SK-N-SH (cell line): ENCODE data around the gene ABRACL.

ENCODE experiments used
- EP300 ChIP-seq, 2 experiments: IDR thresholded peaks; 2 replicates each; pipeline versions ENCODE4 v1.4.0 to v1.6.1; 2012; ENCODE audit warnings: borderline replicate concordance in 1 of 2, low read depth in 1 of 2, low read length in 1 of 2
- JUND ChIP-seq: IDR thresholded peaks from 2 replicates; pipeline ENCODE4 v1.4.0; 2012
- MXI1 ChIP-seq: IDR thresholded peaks from 2 replicates; pipeline ENCODE4 v1.6.1; 2012; ENCODE audit warnings: mild to moderate bottlenecking, low read depth, low read length, improper control_type of control experiment
- REST ChIP-seq: IDR thresholded peaks from 2 replicates; pipeline ENCODE4 v1.6.1; 2012; ENCODE audit warnings: mild to moderate bottlenecking, low read depth, low read length, moderate library complexity
- RFX5 ChIP-seq: IDR thresholded peaks from 2 replicates; pipeline ENCODE4 v1.6.1; 2012; ENCODE audit warnings: mild to moderate bottlenecking, improper control_type of control experiment, low read length
- TAF1 ChIP-seq: IDR thresholded peaks from 2 replicates; pipeline ENCODE4 v1.6.1; 2012; ENCODE audit warnings: low read depth, mild to moderate bottlenecking, low read length, moderate library complexity, borderline replicate concordance
- YY1 ChIP-seq: IDR thresholded peaks from 2 replicates; pipeline ENCODE4 v1.4.0; 2012; ENCODE audit warnings: low read depth, mild to moderate bottlenecking

GRCh38 chr6:139081471-139081870, 52.9 kb downstream of the ABRACL start:
- no peak for TF ChIP-seq RFX5
- TF ChIP-seq REST = no peak
- TF ChIP-seq YY1 = no peak
- no peak for TF ChIP-seq JUND
- no peak for TF ChIP-seq EP300 (IDR thresholded peaks at IDR 0.05; ENCODE audit: borderline replicate concordance in 1 of 2, low read depth in 1 of 2, low read length in 1 of 2)
- TF ChIP-seq MXI1 = no peak
- no peak for TF ChIP-seq TAF1
